ENCODE data around the gene SOCS4. TPM values are rescaled to one million over a fixed set of nuclear protein-coding genes. Genes with fewer than 3 reads are reported as not detected.

The SOCS4 gene
- total RNA-seq, 1 donor from 2014 or later = 20.1 TPM

GRCh38 chr14:55066223-55066622 is 39.2 kb downstream of the SOCS4 start:
- Mint-ChIP-seq H3K36me3 (ENCODE audit: unreplicated experiment) (peaks cover 48% of the 10 kb centered on the region), H3K27me3 (ENCODE audit: unreplicated experiment) (no peaks in the 10 kb centered on the region), H3K9me3 (ENCODE audit: unreplicated experiment) (no peaks in the 10 kb centered on the region), H3K4me1 (ENCODE audit: unreplicated experiment) (peaks cover 12% of the 10 kb centered on the region), H3K27ac (ENCODE audit: unreplicated experiment) (no peak overlapping the region), H3K4me3 (ENCODE audit: unreplicated experiment) (no peak overlapping the region)
- no peak for DNase-seq (ENCODE audit: extremely low spot score, unreplicated experiment)
- TF ChIP-seq, protein P1, sequence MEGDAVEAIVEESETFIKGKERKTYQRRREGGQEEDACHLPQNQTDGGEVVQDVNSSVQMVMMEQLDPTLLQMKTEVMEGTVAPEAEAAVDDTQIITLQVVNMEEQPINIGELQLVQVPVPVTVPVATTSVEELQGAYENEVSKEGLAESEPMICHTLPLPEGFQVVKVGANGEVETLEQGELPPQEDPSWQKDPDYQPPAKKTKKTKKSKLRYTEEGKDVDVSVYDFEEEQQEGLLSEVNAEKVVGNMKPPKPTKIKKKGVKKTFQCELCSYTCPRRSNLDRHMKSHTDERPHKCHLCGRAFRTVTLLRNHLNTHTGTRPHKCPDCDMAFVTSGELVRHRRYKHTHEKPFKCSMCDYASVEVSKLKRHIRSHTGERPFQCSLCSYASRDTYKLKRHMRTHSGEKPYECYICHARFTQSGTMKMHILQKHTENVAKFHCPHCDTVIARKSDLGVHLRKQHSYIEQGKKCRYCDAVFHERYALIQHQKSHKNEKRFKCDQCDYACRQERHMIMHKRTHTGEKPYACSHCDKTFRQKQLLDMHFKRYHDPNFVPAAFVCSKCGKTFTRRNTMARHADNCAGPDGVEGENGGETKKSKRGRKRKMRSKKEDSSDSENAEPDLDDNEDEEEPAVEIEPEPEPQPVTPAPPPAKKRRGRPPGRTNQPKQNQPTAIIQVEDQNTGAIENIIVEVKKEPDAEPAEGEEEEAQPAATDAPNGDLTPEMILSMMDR (IDR thresholded peaks at IDR 0.05) = no peak

DNA sequence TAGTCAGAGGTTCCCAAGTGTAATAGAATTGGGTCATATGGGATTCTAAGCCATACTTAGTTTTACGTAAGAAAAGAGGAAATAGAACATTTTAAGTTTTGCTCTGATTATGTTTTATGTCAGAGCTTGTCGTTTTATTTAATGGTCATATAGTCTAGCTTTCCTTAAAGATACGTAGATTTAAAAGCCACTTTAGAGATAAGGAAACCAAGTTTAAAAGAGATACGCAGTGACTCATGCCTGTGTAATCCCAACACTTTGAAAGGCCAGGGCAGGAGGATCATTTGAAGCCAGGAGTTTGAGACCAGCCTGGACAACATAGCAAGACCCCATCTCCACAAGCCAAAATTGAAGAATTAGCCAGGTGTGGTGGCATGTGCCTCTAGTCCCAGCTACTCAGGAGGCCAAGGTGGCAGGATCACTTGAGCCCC is 44.0 kb downstream of the SOCS4 start:
- TF ChIP-seq, protein P1 (IDR thresholded peaks at IDR 0.05) = no peak
- no peaks in the 10 kb centered on the region for H3K27me3 Mint-ChIP-seq (ENCODE audit: unreplicated experiment)
- H3K4me1 Mint-ChIP-seq (ENCODE audit: unreplicated experiment) = peaks cover 22% of the 10 kb centered on the region
- no peak overlapping the region for H3K27ac Mint-ChIP-seq (ENCODE audit: unreplicated experiment)
- no peaks in the 10 kb centered on the region for H3K9me3 Mint-ChIP-seq (ENCODE audit: unreplicated experiment)
- peaks cover 13% of the 10 kb centered on the region for H3K36me3 Mint-ChIP-seq (ENCODE audit: unreplicated experiment)
- DNase-seq (ENCODE audit: extremely low spot score, unreplicated experiment) = no peak
- no peak overlapping the region for H3K4me3 Mint-ChIP-seq (ENCODE audit: unreplicated experiment)

- no peaks in the 10 kb centered on the region for H3K27me3 Mint-ChIP-seq (ENCODE audit: unreplicated experiment)
- H3K27ac Mint-ChIP-seq (ENCODE audit: unreplicated experiment) = no peak overlapping the region
- no peak overlapping the region for H3K4me3 Mint-ChIP-seq (ENCODE audit: unreplicated experiment)
- peaks cover 7% of the 10 kb centered on the region for H3K36me3 Mint-ChIP-seq (ENCODE audit: unreplicated experiment)
- TF ChIP-seq, protein P1 (IDR thresholded peaks at IDR 0.05) = no peak
- DNase-seq (ENCODE audit: extremely low spot score, unreplicated experiment) = no peak
- H3K9me3 Mint-ChIP-seq (ENCODE audit: unreplicated experiment) = no peaks in the 10 kb centered on the region
- peaks cover 22% of the 10 kb centered on the region for H3K4me1 Mint-ChIP-seq (ENCODE audit: unreplicated experiment)
These were observed 45.0 kb downstream of the SOCS4 start for GRCh38 chr14:55071870-55072640.

GRCh38 chr14:55073856-55074255 is 46.8 kb downstream of the SOCS4 start:
- DNase-seq (ENCODE audit: extremely low spot score, unreplicated experiment) = no peak
- TF ChIP-seq, protein P1 (IDR thresholded peaks at IDR 0.05) = no peak
- Mint-ChIP-seq H3K4me3 (ENCODE audit: unreplicated experiment) (no peak overlapping the region), H3K27me3 (ENCODE audit: unreplicated experiment) (no peaks in the 10 kb centered on the region), H3K4me1 (ENCODE audit: unreplicated experiment) (peaks cover 25% of the 10 kb centered on the region), H3K36me3 (ENCODE audit: unreplicated experiment) (no peaks in the 10 kb centered on the region), H3K9me3 (ENCODE audit: unreplicated experiment) (no peaks in the 10 kb centered on the region), H3K27ac (ENCODE audit: unreplicated experiment) (no peak overlapping the region)

GRCh38 chr14:55074662-55075061 is 47.6 kb downstream of the SOCS4 start:
- no peaks in the 10 kb centered on the region for H3K27me3 Mint-ChIP-seq (ENCODE audit: unreplicated experiment)
- H3K9me3 Mint-ChIP-seq (ENCODE audit: unreplicated experiment) = no peaks in the 10 kb centered on the region
- H3K4me1 Mint-ChIP-seq (ENCODE audit: unreplicated experiment) = peaks cover 25% of the 10 kb centered on the region
- H3K4me3 Mint-ChIP-seq (ENCODE audit: unreplicated experiment) = no peak overlapping the region
- no peak for DNase-seq (ENCODE audit: extremely low spot score, unreplicated experiment)
- no peaks in the 10 kb centered on the region for H3K36me3 Mint-ChIP-seq (ENCODE audit: unreplicated experiment)
- no peak overlapping the region for H3K27ac Mint-ChIP-seq (ENCODE audit: unreplicated experiment)
- TF ChIP-seq, protein P1 (IDR thresholded peaks at IDR 0.05) = no peak

All from osteocyte (in vitro differentiated cells).